ENCODE measurements around the gene MINDY3. TPM values are rescaled to one million over a fixed set of nuclear protein-coding genes. Genes with fewer than 3 reads are reported as not detected.

Gene MINDY3
- total RNA-seq, 1 experiment from 2014 or later: 10.4 TPM

- H3K27me3 ChIP-seq (ENCODE audit: control insufficient read depth, insufficient read depth, low read length): peaks cover 4% of the 10 kb centered on the region; the same call in 1 of the 2 replicates
- BruUV-seq (replicated peaks): no TSS peak
- intact Hi-C loops (cut with micrococcal nuclease; ENCODE audit: unreplicated experiment): no loop called here
- H3K9me3 ChIP-seq (ENCODE audit: control insufficient read depth, insufficient read depth, low read depth, low read length): no peaks in the 10 kb centered on the region
- in situ Hi-C loops (cut with HindIII; ENCODE audit: low pct_unique_long_range_greater_than_20kb, low sequenced_read_pairs): no loop called here
- CTCF ChIA-PET: no interaction called here
- no peaks in the 10 kb centered on the region for H3K4me1 ChIP-seq (ENCODE audit: control insufficient read depth, insufficient read depth, low read length)
- DNase-seq (ENCODE audit: low read depth, low spot score) (no peak), ATAC-seq (no peak)
- no peak overlapping the region for H3K27ac ChIP-seq (ENCODE audit: low read length)
- H3K4me3 ChIP-seq (ENCODE audit: low read depth in 2 of 2, low read length in 2 of 2): no peak overlapping the region
- TF ChIP-seq SIN3A (IDR thresholded peaks at IDR 0.05; ENCODE audit: borderline replicate concordance, insufficient read depth, low read depth, low read length) (no peak), CTCF (IDR thresholded peaks at IDR 0.05) (no peak), REST (IDR thresholded peaks at IDR 0.05; ENCODE audit: insufficient read depth in 1 of 2, low read depth in 2 of 2, low read length in 1 of 2) (no peak), TCF7L2 (IDR thresholded peaks at IDR 0.05; ENCODE audit: low read depth, low read length) (no peak), POLR2AphosphoS5 (IDR thresholded peaks at IDR 0.05; ENCODE audit: low read depth, low read length) (no peak)
- POLR2A ChIA-PET: no interaction called here
- no peaks in the 10 kb centered on the region for H3K36me3 ChIP-seq (ENCODE audit: control insufficient read depth, insufficient read depth, low read length)
These were observed 101.7 kb downstream of the MINDY3 start for GRCh38 chr10:15758618-15759017.

GRCh38 chr10:15754937-15755336, 105.4 kb downstream of the MINDY3 start:
- ChIA-PET CTCF (no interaction called here), POLR2A (no interaction called here)
- no peaks in the 10 kb centered on the region for H3K4me1 ChIP-seq (ENCODE audit: control insufficient read depth, insufficient read depth, low read length)
- peaks cover 4% of the 10 kb centered on the region; the same call in 1 of the 2 replicates for H3K27me3 ChIP-seq (ENCODE audit: control insufficient read depth, insufficient read depth, low read length)
- in situ Hi-C loops (cut with HindIII; ENCODE audit: low pct_unique_long_range_greater_than_20kb, low sequenced_read_pairs): no loop called here
- no peaks in the 10 kb centered on the region for H3K36me3 ChIP-seq (ENCODE audit: control insufficient read depth, insufficient read depth, low read length)
- TF ChIP-seq CTCF (IDR thresholded peaks at IDR 0.05) (no peak), SIN3A (IDR thresholded peaks at IDR 0.05; ENCODE audit: borderline replicate concordance, insufficient read depth, low read depth, low read length) (no peak), REST (IDR thresholded peaks at IDR 0.05; ENCODE audit: insufficient read depth in 1 of 2, low read depth in 2 of 2, low read length in 1 of 2) (no peak), POLR2AphosphoS5 (IDR thresholded peaks at IDR 0.05; ENCODE audit: low read depth, low read length) (no peak)
- H3K9me3 ChIP-seq (ENCODE audit: control insufficient read depth, insufficient read depth, low read depth, low read length): no peaks in the 10 kb centered on the region
- no peak overlapping the region for H3K27ac ChIP-seq (ENCODE audit: low read length)
- no peak overlapping the region for H3K4me3 ChIP-seq (ENCODE audit: low read depth in 2 of 2, low read length in 2 of 2)
- ATAC-seq (no peak), DNase-seq (ENCODE audit: low read depth, low spot score) (no peak)
- intact Hi-C loops (cut with micrococcal nuclease; ENCODE audit: unreplicated experiment): no loop called here
- no TSS peak for BruUV-seq (replicated peaks)

Measured in Panc1 (cell line).